GM12878 (cell line): ENCODE results near the gene SLC15A3. TPM values are rescaled to one million over a fixed set of nuclear protein-coding genes. Genes with fewer than 3 reads are reported as not detected.
A peak's percentile ranks its signal among the peaks of the same experiment; 100 is the strongest.

Experiments used
- ATAC-seq: fragments of 200-7000 bp; cut with Tn5 transposase; 3 replicates; pipeline ENCODE4 v1.9.1; 2020; ENCODE audit warnings: mild to moderate bottlenecking, moderate library complexity
- BruUV-seq: library from RNA; stranded (reverse); fragments of 400-500 nt; replicated peaks from 2 replicates; lab custom pipeline; 2021; lab: Mats Ljungman, UMichigan
- CTCF ChIA-PET: fragments of 300-600 bp; sonication (Branson Sonifier 250); formaldehyde crosslinking; extraction: SDS; loops from one replicate; lab custom pipeline; 2021; ENCODE audit warnings: inconsistent platforms; lab: Yijun Ruan, JAX
- POLR2A ChIA-PET: fragments of 350-600 bp; formaldehyde crosslinking; extraction: SDS; loops from one replicate; lab custom pipeline; 2021; ENCODE audit warnings: inconsistent platforms; lab: Charles Lee
- RAD21 ChIA-PET: fragments of 300-600 bp; sonication (Branson Sonifier 250); formaldehyde crosslinking; loops from one replicate; lab custom pipeline; 2023; ENCODE audit warnings: antibody characterized with exemption; ENCODE audit not compliant: unreplicated experiment; lab: Charles Lee
- SMC1A ChIA-PET: fragments of 300-600 bp; sonication (Branson Sonifier 250); formaldehyde crosslinking; loops from one replicate; lab custom pipeline; 2023; ENCODE audit not compliant: unreplicated experiment, uncharacterized antibody; lab: Charles Lee
- DNase-seq: peaks from one replicate; pipeline ENCODE4 v3.0.0-alpha.2; 2011; ENCODE audit warnings: low read depth, low spot score
- FAIRE-seq: peaks from 3 replicates; lab custom pipeline; 2011; peaks lifted over from hg19 to GRCh38; lab: Jason Lieb, UNC
- H2AFZ ChIP-seq: 2 replicates; pipeline ENCODE4 v1.6.0; 2011; ENCODE audit warnings: low read depth, low read length, control low read depth; ENCODE audit not compliant: control insufficient read depth
- H3K27ac ChIP-seq: 2 replicates; pipeline ENCODE4 v1.5.1; 2011; ENCODE audit warnings: control low read depth; ENCODE audit not compliant: control insufficient read depth, insufficient read depth
- H3K27me3 ChIP-seq, 2 experiments: replicated peaks in 1 of 2; 2 replicates each; pipeline versions ENCODE4 v1.6.0 to v1.6.1; 2011; ENCODE audit warnings: low read length in 1 of 2; ENCODE audit not compliant: control insufficient read depth in 2 of 2, insufficient read depth in 2 of 2
- H3K36me3 ChIP-seq, 2 experiments: 2 replicates each; pipeline ENCODE4 v1.5.1; 2011; ENCODE audit warnings: low read length in 1 of 2; ENCODE audit not compliant: control insufficient read depth in 2 of 2, insufficient read depth in 2 of 2
- H3K4me1 ChIP-seq: 2 replicates; pipeline ENCODE4 v1.6.1; 2011; ENCODE audit warnings: mild to moderate bottlenecking, low read length, moderate library complexity, mixed read lengths; ENCODE audit not compliant: control insufficient read depth, insufficient read depth
- H3K4me2 ChIP-seq: 2 replicates; pipeline ENCODE4 v1.6.0; 2011; ENCODE audit warnings: control low read depth; ENCODE audit not compliant: control insufficient read depth, insufficient read depth
- H3K4me3 ChIP-seq: fragments of 200-600 bp; sonication (generic); 2 replicates; pipeline ENCODE4 v1.5.1; 2016
- H3K79me2 ChIP-seq: 2 replicates; pipeline ENCODE4 v1.6.0; 2011; ENCODE audit warnings: low read length; ENCODE audit not compliant: control insufficient read depth, insufficient read depth
- H3K9ac ChIP-seq: 2 replicates; pipeline ENCODE4 v1.8.0; 2011; ENCODE audit warnings: low read length, control low read depth, mixed read lengths; ENCODE audit not compliant: control insufficient read depth, insufficient read depth
- H3K9me3 ChIP-seq: replicated peaks from 3 replicates; pipeline ENCODE4 v1.5.1; 2011; ENCODE audit warnings: mild to moderate bottlenecking, low read length; ENCODE audit not compliant: control insufficient read depth, insufficient read depth
- H4K20me1 ChIP-seq: 2 replicates; pipeline ENCODE4 v1.6.0; 2011; ENCODE audit not compliant: control insufficient read depth, insufficient read depth
- CTCF ChIP-seq, 3 experiments: IDR thresholded peaks in 2 of 3; conservative IDR thresholded peaks in 1 of 3; 2 replicates each; pipeline ENCODE4 v1.5.1; 2011; ENCODE audit warnings: low read depth in 3 of 3, low read length in 3 of 3, mild to moderate bottlenecking in 3 of 3, control low read depth in 2 of 3, moderate library complexity in 2 of 3, inconsistent platforms in 1 of 3, mixed read lengths in 1 of 3; ENCODE audit not compliant: control insufficient read depth in 2 of 3, insufficient read depth in 1 of 3; ENCODE audit errors: extremely low read depth in 1 of 3
- EGR1 ChIP-seq, 2 experiments: IDR thresholded peaks; 1 replicate in 1 of 2; 2 replicates in 1 of 2; pipeline ENCODE4 v1.6.1; 2011 to 2012; ENCODE audit warnings: low read depth in 2 of 2, low read length in 2 of 2, borderline replicate concordance in 1 of 2, mild to moderate bottlenecking in 1 of 2, moderate library complexity in 1 of 2
- RAD21 ChIP-seq: IDR thresholded peaks from 2 replicates; pipeline ENCODE4 v1.6.1; 2011; ENCODE audit warnings: mild to moderate bottlenecking, low read depth, low read length, moderate library complexity; ENCODE audit not compliant: insufficient read depth
- RUNX3 ChIP-seq: IDR thresholded peaks from 2 replicates; pipeline ENCODE4 v1.6.1; 2012; ENCODE audit warnings: low read length, inconsistent platforms
- SIN3A ChIP-seq: IDR thresholded peaks from 2 replicates; pipeline ENCODE4 v1.6.1; 2012; ENCODE audit warnings: low read depth, low read length, improper control_type of control experiment
- SMC3 ChIP-seq: IDR thresholded peaks from 2 replicates; pipeline ENCODE4 v1.6.1; 2011; ENCODE audit warnings: low read length, improper control_type of control experiment, borderline replicate concordance
- TAF1 ChIP-seq: IDR thresholded peaks from 2 replicates; pipeline ENCODE4 v1.6.1; 2011; ENCODE audit warnings: mild to moderate bottlenecking, low read depth, low read length, borderline replicate concordance
- WGBS: methylation state at CpG from one replicate; pipeline ENCODE4 v1.1.6; 2016; ENCODE audit warnings: low lambda C conversion rate; ENCODE audit not compliant: insufficient replicate concordance, insufficient coverage; ENCODE audit errors: missing lambda C conversion rate; 5-methylcytosine and 5-hydroxymethylcytosine counted together
- in situ Hi-C: fragments of 300-500 bp; cut with MboI; formaldehyde crosslinking; loops from 9 replicates; pipeline ENCODE4 v1.14.3; 2018; ENCODE audit warnings: mixed read lengths
- intact Hi-C: fragments of 100-400 bp; cut with micrococcal nuclease; formaldehyde crosslinking; loops from one replicate; pipeline ENCODE4 v1.14.2; 2022; ENCODE audit not compliant: unreplicated experiment
- polyA plus RNA-seq, 11 experiments: library from polyadenylated mRNA; depleted of rRNA in 4 of 11; unstranded in 6 of 11; stranded (reverse) in 5 of 11; fragments of >200 nt; fragmentation: Nextera tagmentation in 4 of 11; fragmentation: Illumina TruSeq in 1 of 11; extraction: Ambion mirVana in 4 of 11; extraction: Trizol in 1 of 11; gene quantifications; 1 replicate in 1 of 11; 2 replicates in 10 of 11; pipeline versions ENCODE4 v1.2.1 to v1.2.3, GENCODE V29; 2011 to 2016; ENCODE audit warnings: inconsistent platforms in 2 of 11, missing spikeins in 2 of 11, low read depth in 1 of 11
- small RNA-seq: library from RNA; depleted of rRNA; stranded (forward); fragments of <200 nt; gene quantifications from one replicate; pipeline ENCODE3, GENCODE V24; 2014
- total RNA-seq, 4 experiments: library from RNA; depleted of rRNA in 3 of 4; stranded (reverse); fragments of >200 nt in 3 of 4; fragmentation: Illumina TruSeq in 1 of 4; extraction: Trizol in 1 of 4; gene quantifications; 2 replicates each; pipeline versions ENCODE4 v1.2.1 to v1.2.3, GENCODE V29; 2013 to 2021
- TF ChIP-seq, protein P1 (sequence below): IDR thresholded peaks from 2 replicates; pipeline ENCODE4 v1.6.1; 2011; ENCODE audit warnings: low read depth, low read length, improper control_type of control experiment, borderline replicate concordance

The SLC15A3 gene
- total and polyA plus RNA-seq, 10 of the 15 experiments (the other 5 are each of a cell fraction or from before 2014, with no cell fraction given), result 17.7 to 102 (median 55.8) TPM

GRCh38 chr11:60887556-60887955 is 64.4 kb downstream of the SLC15A3 start:
- ATAC-seq (peak; percentile 93), FAIRE-seq (peak; percentile 27), DNase-seq (no peak)
- TF ChIP-seq EGR1 (IDR thresholded peaks at IDR 0.05; ENCODE audit: borderline replicate concordance in 1 of 2, low read depth in 2 of 2, low read length in 2 of 2) (no peak), SIN3A (no peak), SMC3 (peak; percentile 65; the same call in 1 of the 2 replicates), RUNX3 (no peak; the same call in 1 of the 2 replicates), RAD21 (peak; percentile 73), TAF1 (no peak), CTCF (IDR thresholded peaks at IDR 0.05 in 2 of 3, conservative IDR thresholded peaks at IDR 0.05 in 1 of 3; ENCODE audit: control insufficient read depth in 2 of 3, extremely low read depth in 1 of 3, insufficient read depth in 1 of 3, low read depth in 3 of 3, low read length in 3 of 3) (peak; percentile 47 to 61 (median 58); a peak in 5 of 6 replicates)
- TF ChIP-seq, protein P1, sequence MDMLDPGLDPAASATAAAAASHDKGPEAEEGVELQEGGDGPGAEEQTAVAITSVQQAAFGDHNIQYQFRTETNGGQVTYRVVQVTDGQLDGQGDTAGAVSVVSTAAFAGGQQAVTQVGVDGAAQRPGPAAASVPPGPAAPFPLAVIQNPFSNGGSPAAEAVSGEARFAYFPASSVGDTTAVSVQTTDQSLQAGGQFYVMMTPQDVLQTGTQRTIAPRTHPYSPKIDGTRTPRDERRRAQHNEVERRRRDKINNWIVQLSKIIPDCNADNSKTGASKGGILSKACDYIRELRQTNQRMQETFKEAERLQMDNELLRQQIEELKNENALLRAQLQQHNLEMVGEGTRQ, result no peak
- no peaks in the 10 kb centered on the region for H3K4me1 ChIP-seq
- no peaks in the 10 kb centered on the region for H3K79me2 ChIP-seq
- H3K4me2 ChIP-seq, result no peak overlapping the region
- H3K36me3 ChIP-seq, result peaks cover 7 to 20% of the 10 kb centered on the region in 2 experiments
- in situ Hi-C loops, result no loop called here
- no peak overlapping the region for H2AFZ ChIP-seq
- no peak overlapping the region for H3K27ac ChIP-seq
- RAD21 ChIA-PET, result interaction anchor here (0.7 to 2.6 kb wide), 14 partner anchors 12 to 366 kb away, joined by 3 to 46 read pairs (median 4); no protein-coding TSS in a partner anchor
- CTCF ChIA-PET, result interaction anchor here (0.7 to 7.1 kb wide), 26 partner anchors 9 to 300 kb away, joined by 3 to 108 read pairs (median 4); partner anchors contain the start of gene MS4A10
- H3K27me3 ChIP-seq, result no peaks in the 10 kb centered on the region
- no peak overlapping the region for H3K9ac ChIP-seq
- POLR2A ChIA-PET, result no interaction called here
- no peaks in the 10 kb centered on the region for H4K20me1 ChIP-seq
- no peak overlapping the region for H3K4me3 ChIP-seq
- WGBS, result 69% methylated on average over 5 of the region's 5 CpGs
- intact Hi-C loops, result loop anchor here (1.0 kb wide), 1 partner anchor 56 kb away; no protein-coding TSS in a partner anchor
- SMC1A ChIA-PET, result interaction anchor here (0.9 to 3.6 kb wide), 11 partner anchors 11 to 186 kb away, joined by 3 to 50 read pairs (median 4); no protein-coding TSS in a partner anchor
- no TSS peak for BruUV-seq
- H3K9me3 ChIP-seq, result no peaks in the 10 kb centered on the region

Small RNA genes lying within 50 kb of the gene (small RNA-seq; reads per million reads assigned to genes)
- gene RNU6-933P, result not detected

Other genes starting within 250 kb of the SLC15A3 start
Only the 7 nearest of the 12 such genes appear.
- gene CCDC86, start 110.1 kb downstream of the SLC15A3 start, total RNA-seq (2014; rRNA removed), result 26.5 and 39.7 TPM in 2 replicates
- 6.6 and 7.2 TPM in 2 replicates for gene CCDC86, start 110.1 kb downstream of the SLC15A3 start, total RNA-seq (2014; rRNA removed; fragmentation: Illumina TruSeq; extraction: Trizol)
- 51.1 and 58.2 TPM in 2 replicates for gene CCDC86, start 110.1 kb downstream of the SLC15A3 start, total RNA-seq (2021)
- gene CCDC86, start 110.1 kb downstream of the SLC15A3 start, polyA plus RNA-seq (2011; rRNA removed), result 7.7 and 22.3 TPM in 2 replicates
- gene CCDC86, start 110.1 kb downstream of the SLC15A3 start, polyA plus RNA-seq (2014; fragmentation: Illumina TruSeq; extraction: Trizol), result 24.7 and 37.7 TPM in 2 replicates
- 1 to 10 TPM; 2.0 to 4.4 TPM for gene CCDC86, start 110.1 kb downstream of the SLC15A3 start, polyA plus RNA-seq (2014; fragmentation: Nextera tagmentation; extraction: Ambion mirVana)
- gene CCDC86, start 110.1 kb downstream of the SLC15A3 start, polyA plus RNA-seq (2014; rRNA removed), result 44.4 and 49.6 TPM in 2 replicates
- gene CCDC86, start 110.1 kb downstream of the SLC15A3 start, polyA plus RNA-seq (2016; fragmentation: Nextera tagmentation; extraction: Ambion mirVana), result 10 to 100 TPM; 78.6 to 87.2 TPM
- gene PTGDR2, start 96.2 kb downstream of the SLC15A3 start, total RNA-seq (2014; rRNA removed), result not detected in 2 replicates
- not detected in 2 replicates for gene PTGDR2, start 96.2 kb downstream of the SLC15A3 start, total RNA-seq (2014; rRNA removed; fragmentation: Illumina TruSeq; extraction: Trizol)
- gene PTGDR2, start 96.2 kb downstream of the SLC15A3 start, total RNA-seq (2021), result 0.13 TPM in 1 of 2 replicates, not detected in the other
- not detected in 2 replicates for gene PTGDR2, start 96.2 kb downstream of the SLC15A3 start, polyA plus RNA-seq (2011; rRNA removed)
- 0.01 TPM in 1 of 2 replicates, not detected in the other for gene PTGDR2, start 96.2 kb downstream of the SLC15A3 start, polyA plus RNA-seq (2014; fragmentation: Illumina TruSeq; extraction: Trizol)
- not detected for gene PTGDR2, start 96.2 kb downstream of the SLC15A3 start, polyA plus RNA-seq (2014; fragmentation: Nextera tagmentation; extraction: Ambion mirVana)
- gene PTGDR2, start 96.2 kb downstream of the SLC15A3 start, polyA plus RNA-seq (2014; rRNA removed), result 0.03 TPM in 1 of 2 replicates, not detected in the other
- gene PTGDR2, start 96.2 kb downstream of the SLC15A3 start, polyA plus RNA-seq (2016; fragmentation: Nextera tagmentation; extraction: Ambion mirVana), result under 1 TPM; 0.17 to 0.28 TPM
- not detected in 2 replicates for gene ZP1, start 84.6 kb downstream of the SLC15A3 start, total RNA-seq (2014; rRNA removed)
- gene ZP1, start 84.6 kb downstream of the SLC15A3 start, total RNA-seq (2014; rRNA removed; fragmentation: Illumina TruSeq; extraction: Trizol), result not detected in 2 replicates
- gene ZP1, start 84.6 kb downstream of the SLC15A3 start, total RNA-seq (2021), result not detected in 2 replicates
- gene ZP1, start 84.6 kb downstream of the SLC15A3 start, polyA plus RNA-seq (2011; rRNA removed), result not detected in 2 replicates
- gene ZP1, start 84.6 kb downstream of the SLC15A3 start, polyA plus RNA-seq (2014; fragmentation: Illumina TruSeq; extraction: Trizol), result not detected in 2 replicates
- gene ZP1, start 84.6 kb downstream of the SLC15A3 start, polyA plus RNA-seq (2014; fragmentation: Nextera tagmentation; extraction: Ambion mirVana), result not detected
- gene ZP1, start 84.6 kb downstream of the SLC15A3 start, polyA plus RNA-seq (2014; rRNA removed), result not detected in 2 replicates
- gene ZP1, start 84.6 kb downstream of the SLC15A3 start, polyA plus RNA-seq (2016; fragmentation: Nextera tagmentation; extraction: Ambion mirVana), result not detected
- gene PRPF19, start 45.6 kb downstream of the SLC15A3 start, total RNA-seq (2014; rRNA removed), result 95.6 and 109 TPM in 2 replicates
- 48.7 and 53.1 TPM in 2 replicates for gene PRPF19, start 45.6 kb downstream of the SLC15A3 start, total RNA-seq (2014; rRNA removed; fragmentation: Illumina TruSeq; extraction: Trizol)
- gene PRPF19, start 45.6 kb downstream of the SLC15A3 start, total RNA-seq (2021), result 165 and 170 TPM in 2 replicates
- 12.9 and 25.6 TPM in 2 replicates for gene PRPF19, start 45.6 kb downstream of the SLC15A3 start, polyA plus RNA-seq (2011; rRNA removed)
- 109 and 151 TPM in 2 replicates for gene PRPF19, start 45.6 kb downstream of the SLC15A3 start, polyA plus RNA-seq (2014; fragmentation: Illumina TruSeq; extraction: Trizol)
- 10 to 100 TPM in 1 of 2 experiments, 1 to 10 TPM in 1; 8.7 to 27.7 TPM for gene PRPF19, start 45.6 kb downstream of the SLC15A3 start, polyA plus RNA-seq (2014; fragmentation: Nextera tagmentation; extraction: Ambion mirVana)
- 74.4 and 88.5 TPM in 2 replicates for gene PRPF19, start 45.6 kb downstream of the SLC15A3 start, polyA plus RNA-seq (2014; rRNA removed)
- 10 to 100 TPM; 59.8 to 62.9 TPM for gene PRPF19, start 45.6 kb downstream of the SLC15A3 start, polyA plus RNA-seq (2016; fragmentation: Nextera tagmentation; extraction: Ambion mirVana)
- 62.8 and 66.8 TPM in 2 replicates for gene TMEM109, start 38.0 kb downstream of the SLC15A3 start, total RNA-seq (2014; rRNA removed)
- gene TMEM109, start 38.0 kb downstream of the SLC15A3 start, total RNA-seq (2014; rRNA removed; fragmentation: Illumina TruSeq; extraction: Trizol), result 38.3 and 43.3 TPM in 2 replicates
- gene TMEM109, start 38.0 kb downstream of the SLC15A3 start, total RNA-seq (2021), result 124 and 128 TPM in 2 replicates
- gene TMEM109, start 38.0 kb downstream of the SLC15A3 start, polyA plus RNA-seq (2011; rRNA removed), result 8.1 and 25.7 TPM in 2 replicates
- gene TMEM109, start 38.0 kb downstream of the SLC15A3 start, polyA plus RNA-seq (2014; fragmentation: Illumina TruSeq; extraction: Trizol), result 73.9 and 115 TPM in 2 replicates
- gene TMEM109, start 38.0 kb downstream of the SLC15A3 start, polyA plus RNA-seq (2014; fragmentation: Nextera tagmentation; extraction: Ambion mirVana), result 10 to 100 TPM; 21.9 to 52.9 TPM
- gene TMEM109, start 38.0 kb downstream of the SLC15A3 start, polyA plus RNA-seq (2014; rRNA removed), result 104 and 117 TPM in 2 replicates
- 100 to 1,000 TPM; 179 to 199 TPM for gene TMEM109, start 38.0 kb downstream of the SLC15A3 start, polyA plus RNA-seq (2016; fragmentation: Nextera tagmentation; extraction: Ambion mirVana)
- 6.4 and 14.1 TPM in 2 replicates for gene TMEM132A, start 27.7 kb downstream of the SLC15A3 start, total RNA-seq (2014; rRNA removed)
- 4.1 and 5.6 TPM in 2 replicates for gene TMEM132A, start 27.7 kb downstream of the SLC15A3 start, total RNA-seq (2014; rRNA removed; fragmentation: Illumina TruSeq; extraction: Trizol)
- gene TMEM132A, start 27.7 kb downstream of the SLC15A3 start, total RNA-seq (2021), result 16.0 and 25.0 TPM in 2 replicates
- 0.56 and 0.78 TPM in 2 replicates for gene TMEM132A, start 27.7 kb downstream of the SLC15A3 start, polyA plus RNA-seq (2011; rRNA removed)
- gene TMEM132A, start 27.7 kb downstream of the SLC15A3 start, polyA plus RNA-seq (2014; fragmentation: Illumina TruSeq; extraction: Trizol), result 1.5 and 1.7 TPM in 2 replicates
- gene TMEM132A, start 27.7 kb downstream of the SLC15A3 start, polyA plus RNA-seq (2014; fragmentation: Nextera tagmentation; extraction: Ambion mirVana), result under 1 TPM; 0.16 to 0.79 TPM
- gene TMEM132A, start 27.7 kb downstream of the SLC15A3 start, polyA plus RNA-seq (2014; rRNA removed), result 9.9 and 14.6 TPM in 2 replicates
- gene TMEM132A, start 27.7 kb downstream of the SLC15A3 start, polyA plus RNA-seq (2016; fragmentation: Nextera tagmentation; extraction: Ambion mirVana), result 1 to 10 TPM; 3.4 to 5.2 TPM
- 6.4 and 7.3 TPM in 2 replicates for gene CD6, start 19.5 kb upstream of the SLC15A3 start, total RNA-seq (2014; rRNA removed)
- 3.1 and 3.3 TPM in 2 replicates for gene CD6, start 19.5 kb upstream of the SLC15A3 start, total RNA-seq (2014; rRNA removed; fragmentation: Illumina TruSeq; extraction: Trizol)
- 11.2 and 17.6 TPM in 2 replicates for gene CD6, start 19.5 kb upstream of the SLC15A3 start, total RNA-seq (2021)
- gene CD6, start 19.5 kb upstream of the SLC15A3 start, polyA plus RNA-seq (2011; rRNA removed), result 0.37 and 0.45 TPM in 2 replicates
- 5.1 and 6.6 TPM in 2 replicates for gene CD6, start 19.5 kb upstream of the SLC15A3 start, polyA plus RNA-seq (2014; fragmentation: Illumina TruSeq; extraction: Trizol)
- gene CD6, start 19.5 kb upstream of the SLC15A3 start, polyA plus RNA-seq (2014; fragmentation: Nextera tagmentation; extraction: Ambion mirVana), result 1 to 10 TPM in 1 of 2 experiments, under 1 TPM in 1; 0.93 to 1.8 TPM
- 5.9 and 6.8 TPM in 2 replicates for gene CD6, start 19.5 kb upstream of the SLC15A3 start, polyA plus RNA-seq (2014; rRNA removed)
- 1 to 10 TPM; 6.8 to 7.2 TPM for gene CD6, start 19.5 kb upstream of the SLC15A3 start, polyA plus RNA-seq (2016; fragmentation: Nextera tagmentation; extraction: Ambion mirVana)